Measurements from ENCODE around the gene PF4V1. TPM values are rescaled to one million over a fixed set of nuclear protein-coding genes. Genes with fewer than 3 reads are reported as not detected.

PF4V1 gene
- total RNA-seq, 6 experiments from 2014 or later = not detected

- Mint-ChIP-seq H3K36me3 (ENCODE audit: low read depth) (peaks cover 14% of the 10 kb centered on the region), H3K9me3 (peaks cover 5% of the 10 kb centered on the region), H3K4me1 (ENCODE audit: low read depth) (peaks cover 15% of the 10 kb centered on the region), H3K27ac (no peak overlapping the region), H3K4me3 (no peak overlapping the region), H3K27me3 (ENCODE audit: insufficient read depth) (no peaks in the 10 kb centered on the region)
- no peak for TF ChIP-seq CTCF (IDR thresholded peaks at IDR 0.05)
- DNase-seq = no peak
These were observed 29.3 kb upstream of the PF4V1 start for GRCh38 chr4:73823760-73824159.

- Mint-ChIP-seq H3K4me1 (ENCODE audit: low read depth) (peaks cover 27% of the 10 kb centered on the region), H3K27me3 (ENCODE audit: insufficient read depth) (no peaks in the 10 kb centered on the region), H3K9me3 (no peaks in the 10 kb centered on the region; the same call in 1 of the 2 replicates), H3K4me3 (no peak overlapping the region), H3K27ac (no peak overlapping the region), H3K36me3 (ENCODE audit: low read depth) (0 out of 2 replicates have a peak, but pooled peaks cover 8% of the 10 kb centered on the region)
- TF ChIP-seq CTCF (IDR thresholded peaks at IDR 0.05) = no peak
- no peak for DNase-seq
These were observed 24.1 kb upstream of the PF4V1 start for GRCh38 chr4:73828956-73829355.

- no peak overlapping the region for H3K27ac Mint-ChIP-seq
- no peaks in the 10 kb centered on the region; the same call in 1 of the 2 replicates for H3K9me3 Mint-ChIP-seq
- DNase-seq = no peak
- no peak for TF ChIP-seq CTCF (IDR thresholded peaks at IDR 0.05)
- H3K4me1 Mint-ChIP-seq (ENCODE audit: low read depth) = peaks cover 27% of the 10 kb centered on the region
- H3K36me3 Mint-ChIP-seq (ENCODE audit: low read depth) = 0 out of 2 replicates have a peak, but pooled peaks cover 8% of the 10 kb centered on the region
- no peak overlapping the region for H3K4me3 Mint-ChIP-seq
- H3K27me3 Mint-ChIP-seq (ENCODE audit: insufficient read depth) = no peaks in the 10 kb centered on the region
These were observed 21.5 kb upstream of the PF4V1 start for GRCh38 chr4:73831569-73831968.

- H3K4me3 Mint-ChIP-seq = no peak overlapping the region
- TF ChIP-seq CTCF (IDR thresholded peaks at IDR 0.05) = no peak
- 0 out of 2 replicates have a peak, but pooled peaks cover 2% of the 10 kb centered on the region for H3K36me3 Mint-ChIP-seq (ENCODE audit: low read depth)
- no peak overlapping the region for H3K27ac Mint-ChIP-seq
- no peaks in the 10 kb centered on the region for H3K27me3 Mint-ChIP-seq (ENCODE audit: insufficient read depth)
- no peaks in the 10 kb centered on the region for H3K9me3 Mint-ChIP-seq
- H3K4me1 Mint-ChIP-seq (ENCODE audit: low read depth) = peaks cover 37% of the 10 kb centered on the region
- peak; percentile 47 for DNase-seq
These were observed 20.4 kb upstream of the PF4V1 start for GRCh38 chr4:73832651-73833237.

DNA sequence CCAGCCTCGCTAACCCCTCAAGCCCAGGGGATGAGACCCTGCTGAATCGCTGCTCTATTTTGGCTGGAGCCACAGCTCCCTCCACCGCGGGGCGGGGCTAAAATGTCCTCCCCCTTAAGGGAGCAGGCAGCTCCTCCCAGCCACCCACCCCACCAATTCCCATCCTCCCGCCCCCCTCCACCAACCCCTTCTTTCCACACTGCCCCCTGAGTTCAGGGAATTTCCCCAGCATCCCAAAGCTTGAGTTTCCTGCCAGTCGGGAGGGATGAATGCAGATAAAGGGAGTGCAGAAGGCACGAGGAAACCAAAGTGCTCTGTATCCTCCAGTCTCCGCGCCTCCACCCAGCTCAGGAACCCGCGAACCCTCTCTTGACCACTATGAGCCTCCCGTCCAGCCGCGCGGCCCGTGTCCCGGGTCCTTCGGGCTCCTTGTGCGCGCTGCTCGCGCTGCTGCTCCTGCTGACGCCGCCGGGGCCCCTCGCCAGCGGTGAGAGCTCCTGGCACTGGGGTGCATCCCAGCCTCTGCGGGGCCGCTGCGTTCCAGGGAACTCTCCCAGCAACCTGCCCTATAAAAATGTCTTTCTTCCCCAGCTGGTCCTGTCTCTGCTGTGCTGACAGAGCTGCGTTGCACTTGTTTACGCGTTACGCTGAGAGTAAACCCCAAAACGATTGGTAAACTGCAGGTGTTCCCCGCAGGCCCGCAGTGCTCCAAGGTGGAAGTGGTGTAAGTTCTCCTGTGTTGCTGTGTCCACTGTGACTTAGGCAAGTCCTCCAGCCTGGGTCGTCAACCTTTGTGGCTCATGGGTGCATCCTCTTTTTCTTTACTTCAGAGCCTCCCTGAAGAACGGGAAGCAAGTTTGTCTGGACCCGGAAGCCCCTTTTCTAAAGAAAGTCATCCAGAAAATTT, 16.5 kb upstream of the PF4V1 start, which contains the start of gene CXCL6:
Gene CXCL6 (plus strand): TSS at position 306 of the 907 bp plus-strand sequence. CDS start 73 bp downstream, at position 379.
- H3K9me3 Mint-ChIP-seq = no peaks in the 10 kb centered on the region
- no peak for DNase-seq
- no peaks in the 10 kb centered on the region for H3K27me3 Mint-ChIP-seq (ENCODE audit: insufficient read depth)
- H3K4me1 Mint-ChIP-seq (ENCODE audit: low read depth) = peaks cover 35% of the 10 kb centered on the region
- H3K27ac Mint-ChIP-seq = no peak within 1 kb of the TSS
- no peaks in the 10 kb centered on the region for H3K36me3 Mint-ChIP-seq (ENCODE audit: low read depth)
- no peak for TF ChIP-seq CTCF (IDR thresholded peaks at IDR 0.05)
- H3K4me3 Mint-ChIP-seq = peak within 1 kb of the TSS; percentile 77
